GM23248 (cell line): ENCODE data around the gene TPD52L2. TPM values are rescaled to one million over a fixed set of nuclear protein-coding genes. Genes with fewer than 3 reads are reported as not detected.

Experiments used
- DNase-seq: peaks from one replicate; pipeline ENCODE4 v3.0.0-alpha.2; 2015
- H2AFZ ChIP-seq: fragments of 200-600 bp; sonication (generic); 2 replicates; pipeline ENCODE4 v1.6.1; 2016; ENCODE audit warnings: antibody characterized with exemption
- H3F3A ChIP-seq: fragments of 200-600 bp; sonication (generic); 2 replicates; pipeline ENCODE4 v1.6.1; 2016; ENCODE audit warnings: mild to moderate bottlenecking, antibody characterized with exemption, mixed run types; ENCODE audit not compliant: insufficient read depth
- H3K27ac ChIP-seq: fragments of 200-600 bp; sonication (generic); 2 replicates; pipeline ENCODE4 v1.5.1; 2016; ENCODE audit warnings: mild to moderate bottlenecking
- H3K27me3 ChIP-seq: fragments of 200-600 bp; sonication (generic); replicated peaks from 2 replicates; pipeline ENCODE4 v1.6.1; 2016; ENCODE audit warnings: mild to moderate bottlenecking; ENCODE audit not compliant: insufficient read depth
- H3K36me3 ChIP-seq: fragments of 200-600 bp; sonication (generic); 2 replicates; pipeline ENCODE4 v1.6.1; 2016; ENCODE audit warnings: low read depth, mild to moderate bottlenecking
- H3K4me1 ChIP-seq: fragments of 200-600 bp; sonication (generic); 2 replicates; pipeline ENCODE4 v1.6.1; 2016; ENCODE audit warnings: mild to moderate bottlenecking; ENCODE audit not compliant: insufficient read depth
- H3K4me2 ChIP-seq: fragments of 200-600 bp; sonication (generic); one replicate; pipeline ENCODE4 v1.6.1; 2016; ENCODE audit warnings: mild to moderate bottlenecking; ENCODE audit not compliant: unreplicated experiment
- H3K4me3 ChIP-seq: fragments of 200-600 bp; sonication (generic); 2 replicates; pipeline ENCODE4 v1.5.1; 2016; ENCODE audit warnings: mild to moderate bottlenecking
- H3K79me2 ChIP-seq: fragments of 200-600 bp; sonication (generic); 2 replicates; pipeline ENCODE4 v1.6.1; 2016; ENCODE audit warnings: mild to moderate bottlenecking; ENCODE audit not compliant: insufficient read depth
- H3K9ac ChIP-seq: fragments of 200-600 bp; sonication (generic); 2 replicates; pipeline ENCODE4 v1.6.1; 2016; ENCODE audit warnings: mild to moderate bottlenecking
- H3K9me2 ChIP-seq: fragments of 200-600 bp; sonication (generic); 2 replicates; pipeline ENCODE4 v1.6.1; 2016; ENCODE audit warnings: mixed run types, mild to moderate bottlenecking, moderate library complexity; ENCODE audit not compliant: insufficient read depth
- H3K9me3 ChIP-seq: fragments of 200-600 bp; sonication (generic); one replicate; pipeline ENCODE4 v1.6.1; 2017; ENCODE audit warnings: low read depth
- H4K20me1 ChIP-seq: fragments of 200-600 bp; sonication (generic); 2 replicates; pipeline ENCODE4 v1.6.0; 2016; ENCODE audit not compliant: insufficient read depth
- EZH2 ChIP-seq: fragments of 200-600 bp; sonication (generic); IDR thresholded peaks from 2 replicates; pipeline ENCODE4 v1.6.1; 2018; ENCODE audit warnings: antibody characterized with exemption, mild to moderate bottlenecking; ENCODE audit not compliant: insufficient read depth, poor library complexity, severe bottlenecking
- EZH2phosphoT487 ChIP-seq: fragments of 200-600 bp; sonication (generic); IDR thresholded peaks from 2 replicates; pipeline ENCODE4 v1.6.1; 2018; ENCODE audit warnings: antibody characterized with exemption, moderate library complexity, mild to moderate bottlenecking, low read depth; ENCODE audit not compliant: insufficient read depth
- WGBS, 2 experiments: methylation state at CpG; one replicate each; pipeline ENCODE4 v1.1.6; 2015 to 2017; ENCODE audit warnings: low lambda C conversion rate in 2 of 2, low coverage in 1 of 2; ENCODE audit errors: missing lambda C conversion rate in 2 of 2; 5-methylcytosine and 5-hydroxymethylcytosine counted together
- in situ Hi-C: fragments of 300-500 bp; cut with MboI; formaldehyde crosslinking; loops from 2 replicates; pipeline ENCODE4 v1.15.0; 2020
- polyA plus RNA-seq: library from polyadenylated mRNA; unstranded; fragments of >200 nt; fragmentation: Nextera tagmentation; extraction: Ambion mirVana; gene quantifications from 2 replicates; pipeline ENCODE4 v1.2.1, GENCODE V29; 2016
- total RNA-seq: library from RNA; depleted of rRNA; stranded (reverse); fragments of >200 nt; shearing (Covaris generic); gene quantifications from 2 replicates; pipeline ENCODE4 v1.2.3, GENCODE V29; 2014; rRNA removed

TPD52L2 gene
- total RNA-seq (198 and 214 TPM in 2 replicates), polyA plus RNA-seq (220 and 227 TPM in 2 replicates)

DNA sequence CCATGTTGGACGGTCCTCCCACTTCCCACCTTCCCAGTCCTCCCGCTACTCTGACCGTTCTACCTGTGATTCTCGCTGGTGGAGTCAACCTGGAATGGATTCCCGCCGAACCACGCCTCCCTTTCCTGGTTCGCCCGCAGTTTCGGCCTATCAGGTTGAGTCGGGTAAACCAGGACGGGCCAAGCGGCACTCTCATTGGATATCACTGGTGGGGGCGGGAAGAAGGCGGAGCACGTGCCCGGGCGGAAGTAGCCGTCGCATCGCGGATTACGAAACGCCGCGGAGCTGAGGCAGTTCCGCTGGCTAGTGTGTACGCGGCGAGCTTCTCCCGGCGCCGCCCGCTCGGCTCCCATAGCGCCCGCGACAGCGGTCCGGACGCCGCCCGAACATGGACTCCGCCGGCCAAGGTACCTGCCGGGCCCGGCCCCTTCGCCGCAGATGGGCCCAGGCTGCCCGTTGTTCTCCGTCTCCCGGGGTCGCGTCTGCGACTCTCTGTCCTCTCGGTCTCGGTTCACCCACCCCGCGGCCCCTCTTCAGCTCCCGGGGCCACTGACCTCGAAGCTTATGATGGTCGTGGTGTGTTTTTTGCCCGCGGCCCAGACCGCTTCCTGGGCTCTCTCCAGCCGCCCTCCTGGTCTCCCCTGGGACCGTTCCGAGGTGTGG, at the start of gene TPD52L2:
Gene TPD52L2 (plus strand): TSS at position 293 of the 663 bp plus-strand sequence. CDS start 96 bp downstream, at position 389.
- H4K20me1 ChIP-seq: no peaks in the 10 kb centered on the region
- H3K9me3 ChIP-seq: no peaks in the 10 kb centered on the region
- no peaks in the 10 kb centered on the region for H3K27me3 ChIP-seq
- 0 out of 2 replicates have a peak, but pooled peaks cover 4% of the 10 kb centered on the region for H3F3A ChIP-seq
- H3K4me1 ChIP-seq: 0 out of 2 replicates have a peak, but pooled peaks cover 7% of the 10 kb centered on the region
- in situ Hi-C loops: no loop called here
- peak within 1 kb of the TSS; percentile 92 for H3K4me3 ChIP-seq
- DNase-seq: peak; percentile 100
- H3K36me3 ChIP-seq: peaks cover 15% of the 10 kb centered on the region; the same call in 1 of the 2 replicates
- peak within 1 kb of the TSS; percentile 94 for H3K4me2 ChIP-seq
- H3K79me2 ChIP-seq: peaks cover 61% of the 10 kb centered on the region
- H2AFZ ChIP-seq: peak within 1 kb of the TSS; percentile 66
- WGBS, 2 experiments: 1% methylated on average over 57 to 66 of the region's 68 CpGs
- TF ChIP-seq EZH2phosphoT487 (no peak), EZH2 (no peak)
- no peaks in the 10 kb centered on the region for H3K9me2 ChIP-seq
- H3K9ac ChIP-seq: peak within 1 kb of the TSS; percentile 99
- peak within 1 kb of the TSS; percentile 99 for H3K27ac ChIP-seq

GRCh38 chr20:63815615-63816253, 49.3 kb upstream of the TPD52L2 start:
- in situ Hi-C loops: no loop called here

DNA sequence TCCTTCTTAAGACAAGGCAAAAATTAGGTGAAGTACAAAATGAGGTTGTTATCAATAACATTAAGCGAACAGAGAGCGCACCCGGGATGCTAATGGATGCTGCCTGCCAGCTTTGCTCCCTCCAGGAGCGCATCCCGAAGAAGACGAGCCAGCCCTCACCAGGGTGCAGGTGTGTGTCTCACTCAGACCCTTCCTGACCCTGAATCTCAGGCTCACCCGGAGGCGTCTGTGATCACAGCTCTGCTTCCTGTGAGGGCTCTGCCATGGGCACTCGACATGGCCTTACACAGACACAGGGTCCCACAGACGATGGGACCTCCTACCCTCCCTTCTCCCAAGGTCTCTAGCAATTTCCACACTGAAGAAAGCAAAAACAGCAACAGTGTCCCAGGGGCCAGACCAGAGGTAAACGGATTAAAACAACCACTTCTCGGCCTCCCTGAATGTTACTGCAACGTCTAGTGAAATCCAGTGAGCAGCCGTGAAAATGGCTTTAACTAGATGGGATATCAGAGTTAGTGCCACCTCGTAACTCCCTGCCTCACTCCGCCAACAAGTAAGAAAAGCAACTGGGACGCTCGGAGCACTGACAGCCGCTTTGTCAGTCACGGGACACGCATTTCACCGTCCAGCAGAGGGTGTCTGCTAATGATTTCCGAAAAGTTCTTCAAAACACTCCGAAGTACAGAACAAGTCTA, 45.7 kb upstream of the TPD52L2 start:
- in situ Hi-C loops: no loop called here
- Histone ChIP-seq H3K9me2 (no peaks in the 10 kb centered on the region), H2AFZ (peak overlapping the region; percentile 93), H3K27me3 (no peaks in the 10 kb centered on the region), H3K9ac (peak overlapping the region; percentile 63; the same call in 1 of the 2 replicates), H4K20me1 (no peaks in the 10 kb centered on the region), H3K4me2 (peak overlapping the region; percentile 98), H3K79me2 (no peaks in the 10 kb centered on the region), H3F3A (0 out of 2 replicates have a peak, but pooled peaks cover 10% of the 10 kb centered on the region), H3K4me3 (peak overlapping the region; percentile 80), H3K27ac (no peak overlapping the region), H3K4me1 (peaks cover 4% of the 10 kb centered on the region; the same call in 1 of the 2 replicates), H3K36me3 (no peaks in the 10 kb centered on the region), H3K9me3 (no peaks in the 10 kb centered on the region)
- DNase-seq: peak; percentile 69
- TF ChIP-seq EZH2: no peak
- TF ChIP-seq EZH2phosphoT487: no peak
- WGBS, 2 experiments: 29 to 31% methylated on average over 24 of the region's 24 CpGs

More at GRCh38 chr20:63815615-63816253, 49.3 kb upstream of the TPD52L2 start:
- Histone ChIP-seq H3F3A (0 out of 2 replicates have a peak, but pooled peaks cover 10% of the 10 kb centered on the region), H3K79me2 (no peaks in the 10 kb centered on the region), H3K9me3 (no peaks in the 10 kb centered on the region), H3K27me3 (no peaks in the 10 kb centered on the region), H3K9ac (no peak overlapping the region), H3K4me2 (no peak overlapping the region), H3K4me3 (no peak overlapping the region), H2AFZ (no peak overlapping the region), H3K27ac (no peak overlapping the region), H4K20me1 (no peaks in the 10 kb centered on the region), H3K9me2 (no peaks in the 10 kb centered on the region), H3K4me1 (peaks cover 4% of the 10 kb centered on the region; the same call in 1 of the 2 replicates), H3K36me3 (no peaks in the 10 kb centered on the region)
- WGBS, 2 experiments: 80 to 93% methylated on average over 7 to 14 of the region's 14 CpGs
- no peak for DNase-seq
- TF ChIP-seq EZH2: no peak
- TF ChIP-seq EZH2phosphoT487: no peak

DNA sequence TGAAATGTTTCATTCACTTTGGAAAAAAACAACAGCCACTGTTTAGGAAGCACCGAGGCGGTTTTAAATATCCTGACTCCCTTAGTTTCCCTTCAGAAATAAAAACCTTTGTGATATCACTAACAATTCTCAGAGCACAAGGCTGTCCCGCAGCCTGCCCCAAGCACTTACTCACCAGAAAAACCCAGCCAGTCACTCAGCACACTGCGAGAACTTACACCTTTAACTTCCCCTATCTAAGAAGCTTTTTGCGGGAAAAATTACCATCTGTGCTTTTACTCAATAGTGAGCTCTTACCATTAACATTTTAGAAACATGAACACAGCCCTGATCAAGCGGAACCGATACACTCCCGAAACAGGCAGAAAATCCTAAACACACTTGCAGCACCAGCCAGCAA, 43.3 kb upstream of the TPD52L2 start:
- Histone ChIP-seq H3K79me2 (no peaks in the 10 kb centered on the region), H3K27me3 (no peaks in the 10 kb centered on the region), H3K4me1 (peaks cover 4% of the 10 kb centered on the region; the same call in 1 of the 2 replicates), H3K9me2 (no peaks in the 10 kb centered on the region), H3K27ac (no peak overlapping the region), H3K4me3 (no peak overlapping the region), H3K4me2 (no peak overlapping the region), H3K9ac (no peak overlapping the region), H2AFZ (no peak overlapping the region), H3K9me3 (no peaks in the 10 kb centered on the region), H4K20me1 (no peaks in the 10 kb centered on the region), H3F3A (no peaks in the 10 kb centered on the region), H3K36me3 (no peaks in the 10 kb centered on the region)
- WGBS, 2 experiments: 84 to 87% methylated on average over 8 of the region's 8 CpGs
- no peak for DNase-seq
- TF ChIP-seq EZH2 (no peak), EZH2phosphoT487 (no peak)
- in situ Hi-C loops: no loop called here
